ENCODE data around the gene STX5.

GRCh38 chr11:62860835-62861563 is 29.1 kb upstream of the STX5 start:
- TF ChIP-seq, protein P1, sequence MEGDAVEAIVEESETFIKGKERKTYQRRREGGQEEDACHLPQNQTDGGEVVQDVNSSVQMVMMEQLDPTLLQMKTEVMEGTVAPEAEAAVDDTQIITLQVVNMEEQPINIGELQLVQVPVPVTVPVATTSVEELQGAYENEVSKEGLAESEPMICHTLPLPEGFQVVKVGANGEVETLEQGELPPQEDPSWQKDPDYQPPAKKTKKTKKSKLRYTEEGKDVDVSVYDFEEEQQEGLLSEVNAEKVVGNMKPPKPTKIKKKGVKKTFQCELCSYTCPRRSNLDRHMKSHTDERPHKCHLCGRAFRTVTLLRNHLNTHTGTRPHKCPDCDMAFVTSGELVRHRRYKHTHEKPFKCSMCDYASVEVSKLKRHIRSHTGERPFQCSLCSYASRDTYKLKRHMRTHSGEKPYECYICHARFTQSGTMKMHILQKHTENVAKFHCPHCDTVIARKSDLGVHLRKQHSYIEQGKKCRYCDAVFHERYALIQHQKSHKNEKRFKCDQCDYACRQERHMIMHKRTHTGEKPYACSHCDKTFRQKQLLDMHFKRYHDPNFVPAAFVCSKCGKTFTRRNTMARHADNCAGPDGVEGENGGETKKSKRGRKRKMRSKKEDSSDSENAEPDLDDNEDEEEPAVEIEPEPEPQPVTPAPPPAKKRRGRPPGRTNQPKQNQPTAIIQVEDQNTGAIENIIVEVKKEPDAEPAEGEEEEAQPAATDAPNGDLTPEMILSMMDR (IDR thresholded peaks at IDR 0.05): no peak
- TF ChIP-seq POLR2A (IDR thresholded peaks at IDR 0.05) (no peak), EP300 (IDR thresholded peaks at IDR 0.05) (no peak)

All from tibial nerve (tissue), 4 donors.